NCI-H774 (cell line): ENCODE measurements around the gene ZSCAN5A.
"Not testable (repeated sequence)": the region's sequence is repeated elsewhere in the genome, so short reads cannot be mapped to it uniquely, and the experiment has no call there.

Source experiments
- DNase-seq: peaks from one replicate; lab custom pipeline; 2025; lab: John Stamatoyannopoulos, UW

ZSCAN5A gene

GRCh38 chr19:56315077-56315828, 614 bp upstream of the ZSCAN5A start:
- peak; percentile 93 for DNase-seq

- peak; percentile 76 for DNase-seq
These were observed 640 bp downstream of the ZSCAN5A start for GRCh38 chr19:56314018-56314380.

GRCh38 chr19:56312787-56313657, 1.6 kb downstream of the ZSCAN5A start:
- no peak for DNase-seq

GRCh38 chr19:56312342-56312741, 2.3 kb downstream of the ZSCAN5A start:
- DNase-seq: no peak

GRCh38 chr19:56310462-56310861, 4.2 kb downstream of the ZSCAN5A start:
- DNase-seq: no peak

GRCh38 chr19:56309511-56310185, 5.0 kb downstream of the ZSCAN5A start:
- DNase-seq: no peak

GRCh38 chr19:56308792-56309191, 5.8 kb downstream of the ZSCAN5A start:
- no peak for DNase-seq

- DNase-seq: not testable (repeated sequence)
These were observed 7.6 kb downstream of the ZSCAN5A start for GRCh38 chr19:56307062-56307461.

- no peak for DNase-seq
These were observed 8.6 kb downstream of the ZSCAN5A start for GRCh38 chr19:56306016-56306415.

GRCh38 chr19:56304243-56304642, 10.4 kb downstream of the ZSCAN5A start:
- DNase-seq: no peak

- no peak for DNase-seq
These were observed 12.6 kb downstream of the ZSCAN5A start for GRCh38 chr19:56301886-56302620.

- no peak for DNase-seq
These were observed 13.5 kb downstream of the ZSCAN5A start for GRCh38 chr19:56301155-56301554.

GRCh38 chr19:56299688-56300087, 15.0 kb downstream of the ZSCAN5A start:
- DNase-seq: no peak

- DNase-seq: no peak
These were observed 17.6 kb downstream of the ZSCAN5A start for GRCh38 chr19:56297010-56297409.

- no peak for DNase-seq
These were observed 18.8 kb downstream of the ZSCAN5A start for GRCh38 chr19:56295531-56296455.

- peak; percentile 81 for DNase-seq
These were observed 20.1 kb downstream of the ZSCAN5A start for GRCh38 chr19:56294549-56294948.

- DNase-seq: no peak
These were observed 22.8 kb downstream of the ZSCAN5A start for GRCh38 chr19:56291867-56292266.

- DNase-seq: no peak
These were observed 24.5 kb downstream of the ZSCAN5A start for GRCh38 chr19:56290104-56290503.

- no peak for DNase-seq
These were observed 29.9 kb downstream of the ZSCAN5A start for GRCh38 chr19:56284746-56285145.

GRCh38 chr19:56282809-56283208, 31.8 kb downstream of the ZSCAN5A start:
- no peak for DNase-seq

- no peak for DNase-seq
These were observed 41.0 kb downstream of the ZSCAN5A start for GRCh38 chr19:56273563-56274117.
